DOHH2 (cell line): ENCODE results near the gene FNDC3A.
"Not testable (repeated sequence)": the region's sequence is repeated elsewhere in the genome, so short reads cannot be mapped to it uniquely, and the experiment has no call there.

ENCODE experiments used
- H3F3A ChIP-seq: fragments of 200-600 bp; sonication (generic), shearing (Covaris generic); 2 replicates; pipeline ENCODE4 v1.6.0; 2016; ENCODE audit warnings: antibody characterized with exemption, mild to moderate bottlenecking; ENCODE audit not compliant: control insufficient read depth, insufficient read depth
- H3K27ac ChIP-seq: fragments of 200-600 bp; sonication (generic); 2 replicates; pipeline ENCODE4 v1.5.1; 2014; ENCODE audit warnings: low read depth, mild to moderate bottlenecking, low read length, moderate library complexity
- H3K27me3 ChIP-seq: fragments of 200-600 bp; sonication (generic); 2 replicates; pipeline ENCODE4 v1.6.1; 2014; ENCODE audit warnings: mild to moderate bottlenecking, low read length, mixed read lengths; ENCODE audit not compliant: control insufficient read depth
- H3K36me3 ChIP-seq: fragments of 200-600 bp; sonication (generic); 2 replicates; pipeline ENCODE4 v1.6.1; 2014; ENCODE audit warnings: mild to moderate bottlenecking, low read length, moderate library complexity, mixed read lengths; ENCODE audit not compliant: control insufficient read depth
- H3K4me1 ChIP-seq: fragments of 200-600 bp; sonication (generic); 2 replicates; pipeline ENCODE4 v1.6.1; 2014; ENCODE audit warnings: mild to moderate bottlenecking, low read length, mixed read lengths; ENCODE audit not compliant: control insufficient read depth
- H3K4me2 ChIP-seq: fragments of 200-600 bp; sonication (generic); 2 replicates; pipeline ENCODE4 v1.6.0; 2014; ENCODE audit warnings: mild to moderate bottlenecking, low read length, moderate library complexity
- H3K4me3 ChIP-seq: fragments of 200-600 bp; sonication (generic); 2 replicates; pipeline ENCODE4 v1.5.1; 2014; ENCODE audit warnings: mild to moderate bottlenecking, low read length, mixed read lengths
- H3K79me2 ChIP-seq: fragments of 200-600 bp; sonication (generic); 2 replicates; pipeline ENCODE4 v1.6.1; 2014; ENCODE audit warnings: mild to moderate bottlenecking, low read length, mixed read lengths; ENCODE audit not compliant: control insufficient read depth
- H3K9me2 ChIP-seq: fragments of 200-600 bp; sonication (generic); replicated peaks from 2 replicates; pipeline ENCODE4 v1.6.1; 2014; ENCODE audit warnings: mild to moderate bottlenecking, low read length, mixed read lengths; ENCODE audit not compliant: control insufficient read depth
- H3K9me3 ChIP-seq: fragments of 200-600 bp; sonication (generic); 2 replicates; pipeline ENCODE4 v1.6.1; 2014; ENCODE audit warnings: antibody characterized with exemption, low read length, mixed read lengths; ENCODE audit not compliant: control insufficient read depth, insufficient read depth
- H4K20me1 ChIP-seq: fragments of 200-600 bp; sonication (generic); 2 replicates; pipeline ENCODE4 v1.6.0; 2014; ENCODE audit warnings: low read depth, mild to moderate bottlenecking, antibody characterized with exemption, low read length, moderate library complexity; ENCODE audit not compliant: control insufficient read depth, insufficient read depth
- CTCF ChIP-seq: fragments of 200-600 bp; sonication (generic); IDR thresholded peaks from one replicate; pipeline ENCODE4 v1.5.1; 2014; ENCODE audit warnings: antibody characterized with exemption, mild to moderate bottlenecking, low read depth, low read length; ENCODE audit not compliant: poor library complexity, severe bottlenecking
- EZH2phosphoT487 ChIP-seq: fragments of 200-600 bp; sonication (generic); IDR thresholded peaks from 2 replicates; pipeline ENCODE4 v1.6.1; 2017; ENCODE audit warnings: borderline replicate concordance, mild to moderate bottlenecking, antibody characterized with exemption, low read length, moderate library complexity, mixed read lengths

The FNDC3A gene

DNA sequence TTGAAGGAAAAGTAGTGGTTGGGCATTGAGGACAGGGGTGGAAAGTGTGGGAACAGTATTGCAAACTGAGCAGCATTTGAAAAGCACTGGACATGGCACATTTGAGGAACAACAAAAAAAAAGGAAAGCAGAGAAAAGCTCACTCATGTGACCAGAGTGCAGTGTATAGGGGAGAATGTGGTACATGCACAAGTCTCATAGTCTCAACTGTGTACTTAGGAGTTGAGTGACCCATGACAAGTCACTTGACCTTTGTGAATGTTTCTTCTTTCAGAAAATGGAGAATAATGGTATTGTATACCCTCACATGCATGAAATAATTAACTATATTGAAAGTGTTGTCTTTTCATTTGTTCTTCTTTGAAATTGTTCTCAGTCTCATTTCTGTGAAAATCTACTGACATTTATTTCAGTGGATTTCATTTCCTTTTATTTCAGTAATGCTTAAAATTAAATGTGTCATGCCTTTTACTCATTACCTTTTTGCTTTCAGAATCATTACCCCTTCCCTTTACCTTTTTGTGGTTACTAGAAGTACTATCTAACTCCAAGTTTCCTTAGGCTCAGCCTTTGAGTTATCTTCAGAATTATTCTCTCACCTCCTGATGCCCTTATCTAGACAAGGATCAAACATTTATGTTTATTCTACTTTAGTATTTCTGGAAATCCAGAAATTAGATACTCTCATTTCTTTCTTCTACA is 165.3 kb downstream of the FNDC3A start:
- no peaks in the 10 kb centered on the region for H3K9me3 ChIP-seq
- H3K79me2 ChIP-seq, result no peaks in the 10 kb centered on the region
- no peaks in the 10 kb centered on the region for H4K20me1 ChIP-seq
- H3K9me2 ChIP-seq, result no peaks in the 10 kb centered on the region
- H3K27me3 ChIP-seq, result no peaks in the 10 kb centered on the region
- no peak overlapping the region for H3K4me3 ChIP-seq
- TF ChIP-seq CTCF (no peak), EZH2phosphoT487 (no peak)
- no peak overlapping the region for H3K27ac ChIP-seq
- no peak overlapping the region for H3K4me2 ChIP-seq
- H3K36me3 ChIP-seq, result peaks cover 52% of the 10 kb centered on the region
- H3F3A ChIP-seq, result no peaks in the 10 kb centered on the region
- no peaks in the 10 kb centered on the region for H3K4me1 ChIP-seq

- no peaks in the 10 kb centered on the region for H3K27me3 ChIP-seq
- no peaks in the 10 kb centered on the region for H4K20me1 ChIP-seq
- H3K36me3 ChIP-seq, result peaks cover 35% of the 10 kb centered on the region
- peaks cover 5% of the 10 kb centered on the region for H3K9me3 ChIP-seq
- no peaks in the 10 kb centered on the region for H3K79me2 ChIP-seq
- H3K27ac ChIP-seq, result no peak overlapping the region
- no peaks in the 10 kb centered on the region for H3K4me1 ChIP-seq
- no peaks in the 10 kb centered on the region for H3F3A ChIP-seq
- H3K9me2 ChIP-seq, result no peaks in the 10 kb centered on the region
- H3K4me3 ChIP-seq, result no peak overlapping the region
- no peak overlapping the region for H3K4me2 ChIP-seq
- TF ChIP-seq CTCF (no peak), EZH2phosphoT487 (no peak)
These were observed 171.2 kb downstream of the FNDC3A start for GRCh38 chr13:49146950-49147355.

DNA sequence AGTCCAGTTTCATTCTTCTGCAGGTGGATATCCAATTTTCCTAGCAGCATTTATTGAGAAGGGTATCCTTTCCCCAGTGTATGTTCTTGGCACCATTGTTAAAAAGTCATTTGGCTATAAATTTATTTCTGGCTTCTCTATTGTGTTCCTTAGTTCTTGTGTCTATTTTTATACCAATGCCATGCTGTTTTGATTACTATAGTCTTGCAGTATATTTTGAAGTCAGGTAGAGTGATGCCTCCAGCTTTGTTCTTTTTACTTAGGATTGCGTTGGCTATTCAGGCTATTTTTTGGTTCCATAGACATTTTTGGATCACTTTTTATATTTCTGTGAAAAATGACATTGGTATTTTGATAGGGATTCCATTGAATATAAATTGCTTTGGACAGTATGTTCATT is 172.7 kb downstream of the FNDC3A start:
- no peaks in the 10 kb centered on the region for H3K9me2 ChIP-seq
- no peaks in the 10 kb centered on the region for H4K20me1 ChIP-seq
- no peaks in the 10 kb centered on the region for H3K27me3 ChIP-seq
- H3K79me2 ChIP-seq, result no peaks in the 10 kb centered on the region
- H3K9me3 ChIP-seq, result peaks cover 5% of the 10 kb centered on the region
- H3K36me3 ChIP-seq, result peaks cover 29% of the 10 kb centered on the region
- no peak overlapping the region for H3K27ac ChIP-seq
- H3K4me1 ChIP-seq, result no peaks in the 10 kb centered on the region
- H3K4me2 ChIP-seq, result no peak overlapping the region
- H3K4me3 ChIP-seq, result no peak overlapping the region
- H3F3A ChIP-seq, result no peaks in the 10 kb centered on the region
- TF ChIP-seq CTCF, result no peak
- no peak for TF ChIP-seq EZH2phosphoT487

DNA sequence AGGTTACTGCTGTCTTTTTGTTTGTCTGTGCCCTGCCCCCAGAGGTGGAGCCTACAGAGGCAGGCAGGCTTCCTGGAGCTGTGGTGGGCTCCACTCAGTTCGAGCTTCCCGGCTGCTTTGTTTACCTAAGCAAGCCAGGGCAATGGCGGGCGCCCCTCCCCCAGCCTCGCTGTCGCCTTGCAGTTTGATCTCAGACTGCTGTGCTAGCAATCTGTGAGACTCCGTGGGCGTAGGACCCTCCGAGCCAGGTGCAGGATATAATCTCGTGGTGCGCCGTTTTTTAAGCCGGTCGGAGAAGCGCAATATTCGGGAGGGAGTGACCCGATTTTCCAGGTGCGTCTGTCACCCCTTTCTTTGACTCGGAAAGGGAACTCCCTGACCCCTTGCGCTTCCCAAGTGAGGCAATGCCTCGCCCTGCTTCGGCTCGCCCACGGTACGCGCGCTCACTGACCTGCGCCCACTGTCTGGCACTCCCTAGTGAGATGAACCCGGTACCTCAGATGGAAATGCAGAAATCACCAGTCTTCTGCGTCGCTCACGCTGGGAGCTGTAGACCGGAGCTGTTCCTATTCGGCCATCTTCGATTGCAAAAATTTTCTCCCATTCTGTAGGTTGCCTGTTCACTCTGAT is 182.4 kb downstream of the FNDC3A start:
- H3K79me2 ChIP-seq, H3K27ac ChIP-seq, H3K36me3 ChIP-seq, H3K9me3 ChIP-seq, H3K4me3 ChIP-seq, H3K27me3 ChIP-seq, H3K4me1 ChIP-seq, H3F3A ChIP-seq, H4K20me1 ChIP-seq, H3K9me2 ChIP-seq, H3K4me2 ChIP-seq: not testable (repeated sequence)

DNA sequence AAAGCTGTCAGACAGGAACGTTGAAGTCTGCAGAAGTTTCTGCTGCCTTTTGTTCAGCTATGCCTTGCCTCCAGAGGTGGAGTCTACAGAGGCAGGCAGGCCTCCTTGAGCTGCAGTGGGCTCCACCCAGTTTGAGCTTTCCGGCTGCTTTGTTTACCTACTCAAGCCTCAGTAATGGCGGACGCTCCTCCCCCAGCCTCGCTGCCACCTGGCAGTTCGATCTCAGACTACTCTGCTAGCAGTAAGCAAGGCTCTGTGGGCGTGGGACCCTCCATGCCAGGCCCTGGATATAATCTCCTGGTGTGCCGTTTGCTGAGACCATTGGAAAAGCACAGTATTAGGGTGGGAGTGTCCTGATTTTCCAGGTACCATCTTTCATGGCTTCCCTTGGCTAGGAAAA is 187.4 kb downstream of the FNDC3A start:
- not testable (repeated sequence) for H3K4me3 ChIP-seq, H3K79me2 ChIP-seq, H3K27ac ChIP-seq, H4K20me1 ChIP-seq, H3K9me2 ChIP-seq, H3K9me3 ChIP-seq, H3K27me3 ChIP-seq, H3K4me2 ChIP-seq, H3K36me3 ChIP-seq, H3K4me1 ChIP-seq, H3F3A ChIP-seq
